Coronary artery (tissue), 2 donors: Measurements from ENCODE around the gene ASIC2.

Experiments
- DNase-seq: peaks from one replicate; pipeline ENCODE4 v3.0.0-alpha.2; 2017; ENCODE audit warnings: low spot score
- H3K27ac ChIP-seq, 2 donors: fragments of 200-600 bp; sonication (generic); one replicate each; pipeline ENCODE4 v1.5.1; 2016 to 2019
- H3K4me3 ChIP-seq: fragments of 200-600 bp; sonication (generic); 2 replicates; pipeline ENCODE4 v1.5.1; 2016; ENCODE audit warnings: mild to moderate bottlenecking, moderate library complexity
- CTCF ChIP-seq: fragments of 200-600 bp; sonication (generic); IDR thresholded peaks from one replicate; pipeline ENCODE4 v1.5.1; 2019; ENCODE audit warnings: antibody characterized with exemption

Gene ASIC2

GRCh38 chr17:33073416-33073815 is 219.7 kb downstream of the ASIC2 start:
- Histone ChIP-seq H3K4me3 (no peak overlapping the region), H3K27ac (no peak overlapping the region)
- DNase-seq: no peak
- TF ChIP-seq CTCF: no peak

GRCh38 chr17:33072421-33073161 is 220.5 kb downstream of the ASIC2 start:
- DNase-seq: no peak
- Histone ChIP-seq H3K27ac (no peak overlapping the region), H3K4me3 (no peak overlapping the region)
- no peak for TF ChIP-seq CTCF

GRCh38 chr17:33071656-33072055 is 221.4 kb downstream of the ASIC2 start:
- DNase-seq: no peak
- Histone ChIP-seq H3K4me3 (no peak overlapping the region), H3K27ac (no peak overlapping the region)
- TF ChIP-seq CTCF: no peak

- Histone ChIP-seq H3K27ac (no peak overlapping the region), H3K4me3 (no peak overlapping the region)
- peak; percentile 35 for DNase-seq
- no peak for TF ChIP-seq CTCF
Measured at GRCh38 chr17:33057564-33057963, 235.5 kb downstream of the ASIC2 start.

GRCh38 chr17:33056399-33057146 is 236.5 kb downstream of the ASIC2 start:
- no peak overlapping the region for H3K4me3 ChIP-seq
- DNase-seq: peak; percentile 29
- TF ChIP-seq CTCF: no peak
- H3K27ac ChIP-seq: no peak overlapping the region

- DNase-seq: peak; percentile 35
- Histone ChIP-seq H3K27ac (no peak overlapping the region), H3K4me3 (no peak overlapping the region)
- no peak for TF ChIP-seq CTCF
Measured at GRCh38 chr17:33055746-33056145, 237.3 kb downstream of the ASIC2 start.

- no peak overlapping the region for H3K4me3 ChIP-seq
- TF ChIP-seq CTCF: no peak
- no peak overlapping the region for H3K27ac ChIP-seq
- peak; percentile 28 for DNase-seq
Measured at GRCh38 chr17:33055171-33055611, 237.9 kb downstream of the ASIC2 start.
